OCI-LY1 (cell line): ENCODE data around the gene MAML1.

Experiments
- H2AFZ ChIP-seq: fragments of 200-600 bp; sonication (generic), shearing (Covaris generic); 2 replicates; pipeline ENCODE4 v1.6.0; 2014; ENCODE audit warnings: antibody characterized with exemption, mild to moderate bottlenecking, low read length
- H3F3A ChIP-seq: fragments of 200-600 bp; sonication (generic), shearing (Covaris generic); 2 replicates; pipeline ENCODE4 v1.6.0; 2014; ENCODE audit warnings: mild to moderate bottlenecking, antibody characterized with exemption, low read length, moderate library complexity; ENCODE audit not compliant: insufficient read depth
- H3K27ac ChIP-seq: fragments of 200-600 bp; sonication (generic); 2 replicates; pipeline ENCODE4 v1.5.1; 2014; ENCODE audit warnings: low read length, mixed run types, mild to moderate bottlenecking, low read depth; ENCODE audit not compliant: poor library complexity, severe bottlenecking
- H3K27me3 ChIP-seq: fragments of 200-600 bp; sonication (generic); 2 replicates; pipeline ENCODE4 v1.6.0; 2014; ENCODE audit warnings: antibody characterized with exemption, mild to moderate bottlenecking, low read length, moderate library complexity; ENCODE audit not compliant: insufficient read depth
- H3K36me3 ChIP-seq: fragments of 200-600 bp; sonication (generic); 2 replicates; pipeline ENCODE4 v1.6.1; 2014; ENCODE audit warnings: mild to moderate bottlenecking, antibody characterized with exemption, low read length, moderate library complexity, mixed read lengths; ENCODE audit not compliant: insufficient read depth
- H3K4me1 ChIP-seq: fragments of 200-600 bp; sonication (generic); 2 replicates; pipeline ENCODE4 v1.5.1; 2014; ENCODE audit warnings: mild to moderate bottlenecking, low read length, moderate library complexity; ENCODE audit not compliant: insufficient read depth, severe bottlenecking
- H3K4me2 ChIP-seq: fragments of 200-600 bp; sonication (generic), shearing (Covaris generic); 2 replicates; pipeline ENCODE4 v1.6.1; 2014; ENCODE audit warnings: low read length
- H3K4me3 ChIP-seq: fragments of 200-600 bp; sonication (generic); 2 replicates; pipeline ENCODE4 v1.5.1; 2014; ENCODE audit warnings: low read length, low read depth, mild to moderate bottlenecking, mixed read lengths; ENCODE audit not compliant: poor library complexity, severe bottlenecking
- H3K79me2 ChIP-seq: fragments of 200-600 bp; shearing (Covaris generic); 2 replicates; pipeline ENCODE4 v1.6.1; 2016; ENCODE audit warnings: mixed run types, low read length, mixed read lengths; ENCODE audit not compliant: insufficient read depth
- H3K9ac ChIP-seq: fragments of 200-600 bp; sonication (generic), shearing (Covaris generic); 2 replicates; pipeline ENCODE4 v1.6.1; 2014; ENCODE audit warnings: mild to moderate bottlenecking, low read length, mixed read lengths
- H3K9me2 ChIP-seq: fragments of 200-600 bp; sonication (generic), shearing (Covaris generic); 2 replicates; pipeline ENCODE4 v1.6.1; 2014; ENCODE audit warnings: low read depth, mild to moderate bottlenecking, low read length, mixed read lengths
- H3K9me3 ChIP-seq: fragments of 200-600 bp; shearing (Covaris generic); 2 replicates; pipeline ENCODE4 v1.6.1; 2014; ENCODE audit warnings: low read length, mixed read lengths
- H4K20me1 ChIP-seq: fragments of 200-600 bp; sonication (generic), shearing (Covaris generic); 2 replicates; pipeline ENCODE4 v1.6.0; 2016; ENCODE audit warnings: mild to moderate bottlenecking, low read length; ENCODE audit not compliant: insufficient read depth
- EZH2 ChIP-seq: fragments of 200-600 bp; sonication (generic), shearing (Covaris generic); IDR thresholded peaks from 2 replicates; pipeline ENCODE4 v1.8.0; 2017; ENCODE audit warnings: borderline replicate concordance, mixed run types, mild to moderate bottlenecking, antibody characterized with exemption, low read length, moderate library complexity, mixed read lengths
- TF ChIP-seq, protein P1 (sequence below): fragments of 200-600 bp; sonication (generic), shearing (Covaris generic); IDR thresholded peaks from 2 replicates; pipeline ENCODE4 v1.5.1; 2017; ENCODE audit warnings: mild to moderate bottlenecking, antibody characterized with exemption, low read length, moderate library complexity, mixed read lengths

MAML1 gene

DNA sequence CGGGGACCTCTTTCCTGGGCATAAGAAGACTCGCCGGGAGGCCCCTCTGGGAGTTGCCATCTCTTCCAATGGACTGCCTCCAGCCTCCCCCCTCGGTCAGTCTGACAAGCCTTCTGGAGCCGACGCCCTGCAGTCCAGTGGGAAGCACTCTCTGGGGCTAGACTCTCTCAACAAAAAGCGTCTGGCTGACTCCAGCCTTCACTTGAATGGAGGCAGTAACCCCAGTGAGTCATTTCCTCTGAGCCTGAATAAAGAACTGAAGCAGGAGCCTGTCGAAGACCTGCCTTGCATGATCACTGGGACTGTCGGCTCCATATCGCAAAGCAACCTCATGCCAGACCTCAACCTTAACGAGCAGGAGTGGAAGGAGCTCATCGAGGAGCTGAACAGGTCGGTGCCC lies 32.8 kb downstream of the MAML1 start:
- Histone ChIP-seq H3K27me3 (no peaks in the 10 kb centered on the region), H3F3A (no peaks in the 10 kb centered on the region), H4K20me1 (no peaks in the 10 kb centered on the region), H3K4me2 (no peak overlapping the region), H2AFZ (no peak overlapping the region), H3K9ac (no peak overlapping the region), H3K4me3 (no peak overlapping the region), H3K4me1 (peaks cover 20% of the 10 kb centered on the region), H3K9me3 (no peaks in the 10 kb centered on the region), H3K9me2 (no peaks in the 10 kb centered on the region), H3K79me2 (peaks cover 14% of the 10 kb centered on the region), H3K27ac (no peak overlapping the region), H3K36me3 (peaks cover 53% of the 10 kb centered on the region)
- TF ChIP-seq, protein P1, sequence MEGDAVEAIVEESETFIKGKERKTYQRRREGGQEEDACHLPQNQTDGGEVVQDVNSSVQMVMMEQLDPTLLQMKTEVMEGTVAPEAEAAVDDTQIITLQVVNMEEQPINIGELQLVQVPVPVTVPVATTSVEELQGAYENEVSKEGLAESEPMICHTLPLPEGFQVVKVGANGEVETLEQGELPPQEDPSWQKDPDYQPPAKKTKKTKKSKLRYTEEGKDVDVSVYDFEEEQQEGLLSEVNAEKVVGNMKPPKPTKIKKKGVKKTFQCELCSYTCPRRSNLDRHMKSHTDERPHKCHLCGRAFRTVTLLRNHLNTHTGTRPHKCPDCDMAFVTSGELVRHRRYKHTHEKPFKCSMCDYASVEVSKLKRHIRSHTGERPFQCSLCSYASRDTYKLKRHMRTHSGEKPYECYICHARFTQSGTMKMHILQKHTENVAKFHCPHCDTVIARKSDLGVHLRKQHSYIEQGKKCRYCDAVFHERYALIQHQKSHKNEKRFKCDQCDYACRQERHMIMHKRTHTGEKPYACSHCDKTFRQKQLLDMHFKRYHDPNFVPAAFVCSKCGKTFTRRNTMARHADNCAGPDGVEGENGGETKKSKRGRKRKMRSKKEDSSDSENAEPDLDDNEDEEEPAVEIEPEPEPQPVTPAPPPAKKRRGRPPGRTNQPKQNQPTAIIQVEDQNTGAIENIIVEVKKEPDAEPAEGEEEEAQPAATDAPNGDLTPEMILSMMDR: no peak

DNA sequence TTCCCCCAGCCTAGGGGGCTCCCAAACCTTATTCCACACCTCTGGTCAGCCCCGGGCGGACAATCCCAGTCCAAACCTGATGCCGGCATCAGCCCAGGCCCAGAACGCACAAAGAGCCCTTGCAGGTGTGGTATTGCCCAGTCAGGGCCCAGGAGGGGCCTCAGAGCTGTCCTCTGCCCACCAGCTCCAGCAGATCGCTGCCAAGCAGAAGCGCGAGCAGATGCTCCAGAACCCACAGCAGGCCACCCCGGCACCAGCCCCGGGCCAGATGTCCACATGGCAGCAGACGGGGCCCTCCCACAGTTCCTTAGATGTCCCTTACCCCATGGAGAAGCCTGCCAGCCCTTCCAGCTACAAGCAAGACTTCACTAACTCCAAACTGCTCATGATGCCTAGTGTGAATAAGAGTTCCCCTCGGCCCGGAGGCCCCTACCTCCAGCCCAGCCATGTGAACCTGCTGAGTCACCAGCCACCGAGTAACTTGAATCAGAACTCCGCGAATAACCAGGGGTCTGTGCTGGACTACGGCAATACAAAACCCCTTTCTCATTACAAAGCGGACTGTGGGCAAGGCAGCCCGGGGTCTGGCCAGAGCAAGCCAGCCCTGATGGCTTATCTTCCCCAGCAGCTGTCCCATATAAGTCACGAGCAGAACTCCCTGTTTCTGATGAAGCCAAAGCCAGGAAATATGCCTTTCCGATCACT lies 33.6 kb downstream of the MAML1 start:
- H3K27ac ChIP-seq: no peak overlapping the region
- peaks cover 14% of the 10 kb centered on the region for H3K79me2 ChIP-seq
- H3K9ac ChIP-seq: no peak overlapping the region

DNA sequence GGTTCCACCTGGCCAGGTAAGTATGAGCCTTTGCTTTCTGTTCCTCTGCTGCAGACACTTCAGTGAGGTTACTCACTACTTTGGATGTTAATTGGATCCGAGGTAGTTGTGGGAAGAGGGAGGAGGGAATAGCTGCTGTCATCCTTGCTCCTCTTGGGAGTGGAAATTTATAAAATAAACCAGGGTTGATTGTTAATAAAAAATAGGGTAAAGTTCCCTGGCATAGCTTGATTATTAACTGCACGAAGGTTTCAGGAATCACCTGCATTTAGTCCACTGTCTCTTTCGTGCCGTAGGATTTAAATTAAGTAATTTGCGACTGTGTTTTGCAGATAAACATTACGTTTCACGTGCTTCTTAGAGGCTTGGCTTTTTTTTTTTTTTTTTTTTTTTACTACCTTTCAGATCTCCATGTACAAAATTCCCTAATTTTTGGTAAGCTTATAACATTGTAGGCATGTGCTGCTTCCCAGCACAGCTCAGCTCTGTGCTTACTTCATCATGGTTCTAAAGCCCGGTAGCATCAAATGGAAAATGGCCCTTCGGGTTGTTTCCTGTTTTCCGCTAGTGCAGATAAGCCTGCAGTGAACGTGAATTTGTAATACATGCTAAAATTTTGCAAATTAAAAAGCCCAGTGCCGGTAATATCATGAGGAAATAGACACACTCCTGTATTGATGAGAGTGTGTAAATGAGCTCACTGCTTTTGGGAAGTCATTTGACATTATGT lies 34.3 kb downstream of the MAML1 start:
- TF ChIP-seq EZH2: no peak
- TF ChIP-seq, protein P1: no peak

More for the DNA sequence above, 33.6 kb downstream of the MAML1 start:
- no peak for TF ChIP-seq EZH2
- TF ChIP-seq, protein P1: no peak
- H2AFZ ChIP-seq: no peak overlapping the region
- peaks cover 19% of the 10 kb centered on the region for H3K4me1 ChIP-seq
- no peaks in the 10 kb centered on the region for H3K9me2 ChIP-seq
- no peaks in the 10 kb centered on the region for H3K9me3 ChIP-seq
- no peaks in the 10 kb centered on the region for H3K27me3 ChIP-seq
- H3K4me2 ChIP-seq: no peak overlapping the region
- no peaks in the 10 kb centered on the region for H3F3A ChIP-seq
- H3K36me3 ChIP-seq: peaks cover 61% of the 10 kb centered on the region
- no peak overlapping the region for H3K4me3 ChIP-seq
- H4K20me1 ChIP-seq: no peaks in the 10 kb centered on the region

More for the DNA sequence above, 34.3 kb downstream of the MAML1 start:
- Histone ChIP-seq H3K4me2 (no peak overlapping the region), H3K4me3 (no peak overlapping the region), H3K9me2 (no peaks in the 10 kb centered on the region), H2AFZ (no peak overlapping the region), H3K27ac (no peak overlapping the region), H3K9me3 (no peaks in the 10 kb centered on the region), H3K9ac (no peak overlapping the region), H3K4me1 (peaks cover 12% of the 10 kb centered on the region), H4K20me1 (no peaks in the 10 kb centered on the region), H3K36me3 (peaks cover 68% of the 10 kb centered on the region), H3F3A (no peaks in the 10 kb centered on the region), H3K79me2 (peaks cover 14% of the 10 kb centered on the region), H3K27me3 (no peaks in the 10 kb centered on the region)
